ENCODE results near the gene DGCR8.

DGCR8 gene

GRCh38 chr22:20112623-20113511 is 32.8 kb downstream of the DGCR8 start:
- no peak for DNase-seq

- no peak for DNase-seq
Measured at GRCh38 chr22:20113551-20114310, 33.7 kb downstream of the DGCR8 start.

GRCh38 chr22:20114506-20115475 is 34.8 kb downstream of the DGCR8 start:
- no peak for DNase-seq

GRCh38 chr22:20115691-20116375 is 35.8 kb downstream of the DGCR8 start, which contains the start of gene RANBP1:
Gene RANBP1, plus strand, starts transcription at chr22:20116104. Its CDS starts 81 bp downstream, at chr22:20116185.
- no peak for DNase-seq

- DNase-seq = no peak
Measured at GRCh38 chr22:20116376-20116950, 36.4 kb downstream of the DGCR8 start.

- peak; percentile 97 for DNase-seq
Measured at GRCh38 chr22:20116951-20117632, 37.1 kb downstream of the DGCR8 start, which contains the start of gene TRMT2A. Gene TRMT2A, minus strand, starts transcription at chr22:20117226. Its CDS starts 320 bp downstream, at chr22:20116906.

GRCh38 chr22:20117633-20118299 is 37.7 kb downstream of the DGCR8 start:
- peak; percentile 74 for DNase-seq

GRCh38 chr22:20118300-20119020 is 38.4 kb downstream of the DGCR8 start:
- DNase-seq = no peak

GRCh38 chr22:20121856-20122415 is 41.9 kb downstream of the DGCR8 start:
- no peak for DNase-seq

GRCh38 chr22:20123366-20124082 is 43.5 kb downstream of the DGCR8 start:
- no peak for DNase-seq

- no peak for DNase-seq
Measured at GRCh38 chr22:20124083-20124787, 44.2 kb downstream of the DGCR8 start.

GRCh38 chr22:20125201-20126174 is 45.4 kb downstream of the DGCR8 start:
- no peak for DNase-seq

GRCh38 chr22:20126284-20127029 is 46.4 kb downstream of the DGCR8 start:
- no peak for DNase-seq

GRCh38 chr22:20127318-20127868 is 47.4 kb downstream of the DGCR8 start:
- DNase-seq = no peak

- DNase-seq = no peak
Measured at GRCh38 chr22:20127869-20128618, 48.0 kb downstream of the DGCR8 start.
